Motor neuron (in vitro differentiated cells): ENCODE data around the gene CTDSP2. TPM values are rescaled to one million over a fixed set of nuclear protein-coding genes. Genes with fewer than 3 reads are reported as not detected.
"Not testable (repeated sequence)": the region's sequence is repeated elsewhere in the genome, so short reads cannot be mapped to it uniquely, and the experiment has no call there.

Experiments used
- ATAC-seq, 8 experiments: fragments of 200-7000 bp; cut with Tn5 transposase; replicated peaks in 6 of 8; 2 replicates each; pipeline ENCODE4 v1.8.0; 2021; ENCODE audit warnings: mild to moderate bottlenecking in 8 of 8, moderate library complexity in 8 of 8
- H3K27ac ChIP-seq, 2 donors: fragments of 250-450 bp; sonication (Bioruptor Pico); 2 replicates each; pipeline ENCODE4 v1.9.0; 2021; ENCODE audit warnings: antibody characterized with exemption in 2 of 2, mild to moderate bottlenecking in 2 of 2, moderate library complexity in 1 of 2
- H3K4me1 ChIP-seq, 2 donors: fragments of 250-450 bp; sonication (Bioruptor Pico); replicated peaks in 1 of 2; 2 replicates each; pipeline ENCODE4 v1.6.1; 2021; ENCODE audit warnings: antibody characterized with exemption in 2 of 2, mild to moderate bottlenecking in 2 of 2, moderate library complexity in 1 of 2
- H3K4me3 ChIP-seq, 5 donors: fragments of 250-450 bp; sonication (Bioruptor Pico); 2 replicates each; pipeline ENCODE4 v1.9.0; 2021; ENCODE audit warnings: antibody characterized with exemption in 5 of 5, mild to moderate bottlenecking in 5 of 5, moderate library complexity in 4 of 5
- WGBS, 10 experiments: fragments of 450-650 bp; shearing (Covaris generic); methylation state at CpG; one replicate each; pipeline ENCODE4 v1.0.0; 2022; 5-methylcytosine and 5-hydroxymethylcytosine counted together
- in situ Hi-C, 9 experiments: fragments of 400-800 bp; cut with MboI; loops; one replicate each; pipeline ENCODE4 v1.15.0; 2021; ENCODE audit warnings: low sequenced_read_pairs in 9 of 9, low pct_unique_long_range_greater_than_20kb in 2 of 9; ENCODE audit not compliant: unreplicated experiment in 9 of 9
- total RNA-seq, 8 experiments: library from RNA; unstranded; fragments of 300-600 nt; gene quantifications; 2 replicates each; pipeline versions ENCODE4 v1.2.3 to v1.2.4, GENCODE V29; 2022

The CTDSP2 gene
- total RNA-seq, 8 experiments from 2014 or later, result 22.2 to 85.0 (median 36.1) TPM

GRCh38 chr12:57888409-57889157 is 42.1 kb upstream of the CTDSP2 start:
- peak overlapping the region in 1 of 2 donors; percentile 18 for H3K27ac ChIP-seq
- 0 to 83% (median 38%) methylated on average over 1 to 14 of the region's 15 CpGs; no CpG with 5 or more reads in 2 of the 10 experiments for WGBS, 10 experiments
- ATAC-seq, result peak; percentile 44 to 82 (median 76)
- H3K4me1 ChIP-seq, result peaks cover 17 to 31% of the 10 kb centered on the region in 2 donors
- in situ Hi-C loops, result no loop called here
- H3K4me3 ChIP-seq, result no peak overlapping the region

GRCh38 chr12:57887631-57888408 is 41.3 kb upstream of the CTDSP2 start:
- ATAC-seq, result peak; percentile 5 to 62 (median 28)
- 6 to 88% (median 79%) methylated on average over 1 to 5 of the region's 10 CpGs; no CpG with 5 or more reads in 4 of the 10 experiments for WGBS, 10 experiments
- in situ Hi-C loops, result no loop called here
- Histone ChIP-seq H3K27ac (no peak overlapping the region), H3K4me1 (peaks cover 13 to 24% of the 10 kb centered on the region in 2 donors), H3K4me3 (no peak overlapping the region)

- not testable (repeated sequence) for H3K27ac ChIP-seq, ATAC-seq
Measured at GRCh38 chr12:57886964-57887363, 40.4 kb upstream of the CTDSP2 start.

GRCh38 chr12:57886542-57886941 is 40.0 kb upstream of the CTDSP2 start:
- Histone ChIP-seq H3K27ac (no peak overlapping the region), H3K4me1 (peaks cover 13 to 17% of the 10 kb centered on the region in 2 donors), H3K4me3 (no peak overlapping the region)
- in situ Hi-C loops, result no loop called here
- no peak for ATAC-seq
- WGBS, 10 experiments, result 71 to 100% (median 86%) methylated on average over 1 to 2 of the region's 2 CpGs; no CpG with 5 or more reads in 2 of the 10 experiments

More at GRCh38 chr12:57886964-57887363, 40.4 kb upstream of the CTDSP2 start:
- in situ Hi-C loops, H3K4me3 ChIP-seq: not testable (repeated sequence)
- 80 to 100% (median 93%) methylated on average over 1 to 3 of the region's 4 CpGs; no CpG with 5 or more reads in 4 of the 10 experiments for WGBS, 10 experiments
- H3K4me1 ChIP-seq, result peaks cover 13 to 17% of the 10 kb centered on the region in 2 donors

GRCh38 chr12:57885207-57885606 is 38.7 kb upstream of the CTDSP2 start:
- 80 to 100% (median 92%) methylated on average over 1 to 6 of the region's 6 CpGs; no CpG with 5 or more reads in 2 of the 10 experiments for WGBS, 10 experiments
- Histone ChIP-seq H3K4me3 (no peak overlapping the region), H3K4me1 (peaks cover 13 to 17% of the 10 kb centered on the region in 2 donors), H3K27ac (no peak overlapping the region)
- ATAC-seq, result no peak
- in situ Hi-C loops, result no loop called here

GRCh38 chr12:57883700-57884099 is 37.2 kb upstream of the CTDSP2 start:
- ATAC-seq, result no peak
- H3K27ac ChIP-seq, result no peak overlapping the region
- no peak overlapping the region for H3K4me3 ChIP-seq
- H3K4me1 ChIP-seq, result peaks cover 6 to 7% of the 10 kb centered on the region in 2 donors
- in situ Hi-C loops, result no loop called here

GRCh38 chr12:57883057-57883456 is 36.5 kb upstream of the CTDSP2 start:
- in situ Hi-C loops, result no loop called here
- ATAC-seq, result no peak
- WGBS, 10 experiments, result 40 to 100% (median 80%) methylated on average over 1 of the region's 1 CpG; no CpG with 5 or more reads in 5 of the 10 experiments
- Histone ChIP-seq H3K4me1 (peaks cover 0 to under 1% of the 10 kb centered on the region in 2 donors), H3K4me3 (no peak overlapping the region), H3K27ac (no peak overlapping the region)

GRCh38 chr12:57882575-57882974 is 36.0 kb upstream of the CTDSP2 start:
- H3K4me3 ChIP-seq, result no peak overlapping the region
- ATAC-seq, result no peak

GRCh38 chr12:57881475-57881874 is 34.9 kb upstream of the CTDSP2 start:
- Histone ChIP-seq H3K27ac (no peak overlapping the region), H3K4me1 (no peaks in the 10 kb centered on the region), H3K4me3 (no peak overlapping the region)
- peak in 1 of 8 experiments; percentile 21 for ATAC-seq
- in situ Hi-C loops, result no loop called here

More at GRCh38 chr12:57882575-57882974, 36.0 kb upstream of the CTDSP2 start:
- in situ Hi-C loops, result no loop called here
- H3K4me1 ChIP-seq, result no peaks in the 10 kb centered on the region
- H3K27ac ChIP-seq, result no peak overlapping the region

- ATAC-seq, result peak in 1 of 8 experiments; percentile 56
- H3K27ac ChIP-seq, in situ Hi-C loops, H3K4me1 ChIP-seq, H3K4me3 ChIP-seq: not testable (repeated sequence)
- 77 to 100% (median 98%) methylated on average over 1 to 7 of the region's 9 CpGs; no CpG with 5 or more reads in 5 of the 10 experiments for WGBS, 10 experiments
Measured at GRCh38 chr12:57881035-57881434, 34.5 kb upstream of the CTDSP2 start.

GRCh38 chr12:57877876-57878275 is 31.3 kb upstream of the CTDSP2 start:
- in situ Hi-C loops, result no loop called here
- no peaks in the 10 kb centered on the region for H3K4me1 ChIP-seq
- WGBS, 10 experiments, result 82 to 92% (median 92%) methylated on average over 2 to 3 of the region's 3 CpGs; no CpG with 5 or more reads in 4 of the 10 experiments
- H3K4me3 ChIP-seq, result no peak overlapping the region
- H3K27ac ChIP-seq, result no peak overlapping the region
- ATAC-seq, result no peak

GRCh38 chr12:57875753-57876547 is 29.4 kb upstream of the CTDSP2 start:
- 60 to 100% (median 83%) methylated on average over 1 to 5 of the region's 5 CpGs; no CpG with 5 or more reads in 3 of the 10 experiments for WGBS, 10 experiments
- Histone ChIP-seq H3K4me1 (no peaks in the 10 kb centered on the region), H3K4me3 (no peak overlapping the region), H3K27ac (no peak overlapping the region)
- in situ Hi-C loops, result no loop called here
- no peak for ATAC-seq
